ENCODE results near the gene TUBA4A.

Gene TUBA4A

GRCh38 chr2:219214786-219215185 is 38.9 kb downstream of the TUBA4A start:
- Histone ChIP-seq H3K4me3 (ENCODE audit: low read depth in 1 of 2, low read length in 2 of 2) (no peak overlapping the region), H3K9me3 (ENCODE audit: control insufficient read depth in 1 of 2, low read length in 2 of 2) (no peaks in the 10 kb centered on the region), H3K4me1 (ENCODE audit: control insufficient read depth in 1 of 2, insufficient read depth in 2 of 2, low read length in 2 of 2) (peaks cover 7 to 29% of the 10 kb centered on the region in 2 donors), H3K27ac (ENCODE audit: low read length) (no peak overlapping the region), H3K27me3 (ENCODE audit: low read depth, low read length) (no peaks in the 10 kb centered on the region), H3K36me3 (ENCODE audit: control insufficient read depth in 1 of 2, insufficient read depth in 2 of 2, low read length in 2 of 2) (peaks cover 13 to 68% of the 10 kb centered on the region in 2 donors)

- H3K4me1 ChIP-seq (ENCODE audit: control insufficient read depth in 1 of 2, insufficient read depth in 2 of 2, low read length in 2 of 2): peaks cover 1 to 22% of the 10 kb centered on the region in 2 donors
- no peak overlapping the region for H3K4me3 ChIP-seq (ENCODE audit: low read depth in 1 of 2, low read length in 2 of 2)
- H3K9me3 ChIP-seq (ENCODE audit: control insufficient read depth in 1 of 2, low read length in 2 of 2): no peaks in the 10 kb centered on the region
- peaks cover 15 to 72% of the 10 kb centered on the region in 2 donors for H3K36me3 ChIP-seq (ENCODE audit: control insufficient read depth in 1 of 2, insufficient read depth in 2 of 2, low read length in 2 of 2)
- no peak overlapping the region for H3K27ac ChIP-seq (ENCODE audit: low read length)
- H3K27me3 ChIP-seq (ENCODE audit: low read depth, low read length): no peaks in the 10 kb centered on the region
Measured at GRCh38 chr2:219214141-219214540, 39.6 kb downstream of the TUBA4A start.

- H3K36me3 ChIP-seq (ENCODE audit: control insufficient read depth in 1 of 2, insufficient read depth in 2 of 2, low read length in 2 of 2): peaks cover 20 to 77% of the 10 kb centered on the region in 2 donors
- no peaks in the 10 kb centered on the region for H3K9me3 ChIP-seq (ENCODE audit: control insufficient read depth in 1 of 2, low read length in 2 of 2)
- H3K27me3 ChIP-seq (ENCODE audit: low read depth, low read length): no peaks in the 10 kb centered on the region
- peaks cover 0 to 19% of the 10 kb centered on the region in 2 donors for H3K4me1 ChIP-seq (ENCODE audit: control insufficient read depth in 1 of 2, insufficient read depth in 2 of 2, low read length in 2 of 2)
- H3K4me3 ChIP-seq (ENCODE audit: low read depth in 1 of 2, low read length in 2 of 2): no peak overlapping the region
- H3K27ac ChIP-seq (ENCODE audit: low read length): no peak overlapping the region
Measured at GRCh38 chr2:219213486-219214071, 40.1 kb downstream of the TUBA4A start.

GRCh38 chr2:219213026-219213415 is 40.7 kb downstream of the TUBA4A start:
- Histone ChIP-seq H3K36me3 (ENCODE audit: control insufficient read depth in 1 of 2, insufficient read depth in 2 of 2, low read length in 2 of 2) (peaks cover 20 to 77% of the 10 kb centered on the region in 2 donors), H3K9me3 (ENCODE audit: control insufficient read depth in 1 of 2, low read length in 2 of 2) (no peaks in the 10 kb centered on the region), H3K27ac (ENCODE audit: low read length) (no peak overlapping the region)

GRCh38 chr2:219210886-219211362 is 42.8 kb downstream of the TUBA4A start:
- H3K27ac ChIP-seq (ENCODE audit: low read length): no peak overlapping the region
- no peaks in the 10 kb centered on the region for H3K9me3 ChIP-seq (ENCODE audit: control insufficient read depth in 1 of 2, low read length in 2 of 2)
- H3K4me1 ChIP-seq (ENCODE audit: control insufficient read depth in 1 of 2, insufficient read depth in 2 of 2, low read length in 2 of 2): peaks cover 12 to 15% of the 10 kb centered on the region in 2 donors
- no peaks in the 10 kb centered on the region for H3K27me3 ChIP-seq (ENCODE audit: low read depth, low read length)
- H3K36me3 ChIP-seq (ENCODE audit: control insufficient read depth in 1 of 2, insufficient read depth in 2 of 2, low read length in 2 of 2): peaks cover 15 to 68% of the 10 kb centered on the region in 2 donors
- H3K4me3 ChIP-seq (ENCODE audit: low read depth in 1 of 2, low read length in 2 of 2): no peak overlapping the region

More at GRCh38 chr2:219213026-219213415, 40.7 kb downstream of the TUBA4A start:
- Histone ChIP-seq H3K4me1 (ENCODE audit: control insufficient read depth in 1 of 2, insufficient read depth in 2 of 2, low read length in 2 of 2) (peaks cover 3 to 18% of the 10 kb centered on the region in 2 donors), H3K27me3 (ENCODE audit: low read depth, low read length) (no peaks in the 10 kb centered on the region), H3K4me3 (ENCODE audit: low read depth in 1 of 2, low read length in 2 of 2) (no peak overlapping the region)

GRCh38 chr2:219210196-219210885 is 43.4 kb downstream of the TUBA4A start:
- H3K27ac ChIP-seq (ENCODE audit: low read length): no peak overlapping the region
- peaks cover 15 to 62% of the 10 kb centered on the region in 2 donors for H3K36me3 ChIP-seq (ENCODE audit: control insufficient read depth in 1 of 2, insufficient read depth in 2 of 2, low read length in 2 of 2)

GRCh38 chr2:219209236-219210195 is 44.2 kb downstream of the TUBA4A start:
- Histone ChIP-seq H3K9me3 (ENCODE audit: control insufficient read depth in 1 of 2, low read length in 2 of 2) (no peaks in the 10 kb centered on the region), H3K27me3 (ENCODE audit: low read depth, low read length) (no peaks in the 10 kb centered on the region), H3K4me3 (ENCODE audit: low read depth in 1 of 2, low read length in 2 of 2) (no peak overlapping the region), H3K36me3 (ENCODE audit: control insufficient read depth in 1 of 2, insufficient read depth in 2 of 2, low read length in 2 of 2) (peaks cover 15 to 56% of the 10 kb centered on the region in 2 donors), H3K27ac (ENCODE audit: low read length) (no peak overlapping the region), H3K4me1 (ENCODE audit: control insufficient read depth in 1 of 2, insufficient read depth in 2 of 2, low read length in 2 of 2) (peaks cover 12 to 15% of the 10 kb centered on the region in 2 donors)

More at GRCh38 chr2:219210196-219210885, 43.4 kb downstream of the TUBA4A start:
- H3K4me3 ChIP-seq (ENCODE audit: low read depth in 1 of 2, low read length in 2 of 2): no peak overlapping the region
- H3K4me1 ChIP-seq (ENCODE audit: control insufficient read depth in 1 of 2, insufficient read depth in 2 of 2, low read length in 2 of 2): peaks cover 12 to 15% of the 10 kb centered on the region in 2 donors
- H3K27me3 ChIP-seq (ENCODE audit: low read depth, low read length): no peaks in the 10 kb centered on the region
- no peaks in the 10 kb centered on the region for H3K9me3 ChIP-seq (ENCODE audit: control insufficient read depth in 1 of 2, low read length in 2 of 2)

- no peaks in the 10 kb centered on the region for H3K9me3 ChIP-seq (ENCODE audit: control insufficient read depth in 1 of 2, low read length in 2 of 2)
- H3K27ac ChIP-seq (ENCODE audit: low read length): no peak overlapping the region
- H3K36me3 ChIP-seq (ENCODE audit: control insufficient read depth in 1 of 2, insufficient read depth in 2 of 2, low read length in 2 of 2): peaks cover 7 to 42% of the 10 kb centered on the region in 2 donors
- peak overlapping the region in 1 of 2 donors; percentile 65 for H3K4me3 ChIP-seq (ENCODE audit: low read depth in 1 of 2, low read length in 2 of 2)
- peaks cover 12 to 15% of the 10 kb centered on the region in 2 donors for H3K4me1 ChIP-seq (ENCODE audit: control insufficient read depth in 1 of 2, insufficient read depth in 2 of 2, low read length in 2 of 2)
- no peaks in the 10 kb centered on the region for H3K27me3 ChIP-seq (ENCODE audit: low read depth, low read length)
Measured at GRCh38 chr2:219207884-219208740, 45.6 kb downstream of the TUBA4A start.

- peaks cover 12 to 15% of the 10 kb centered on the region in 2 donors for H3K4me1 ChIP-seq (ENCODE audit: control insufficient read depth in 1 of 2, insufficient read depth in 2 of 2, low read length in 2 of 2)
- H3K27ac ChIP-seq (ENCODE audit: low read length): peak overlapping the region; percentile 7
- H3K36me3 ChIP-seq (ENCODE audit: control insufficient read depth in 1 of 2, insufficient read depth in 2 of 2, low read length in 2 of 2): peaks cover 7 to 34% of the 10 kb centered on the region in 2 donors
- peak overlapping the region; percentile 61 to 65 for H3K4me3 ChIP-seq (ENCODE audit: low read depth in 1 of 2, low read length in 2 of 2)
- H3K27me3 ChIP-seq (ENCODE audit: low read depth, low read length): no peaks in the 10 kb centered on the region
- no peaks in the 10 kb centered on the region for H3K9me3 ChIP-seq (ENCODE audit: control insufficient read depth in 1 of 2, low read length in 2 of 2)
Measured at GRCh38 chr2:219207134-219207883, 46.4 kb downstream of the TUBA4A start.
